Measurements from ENCODE around the gene RCVRN. TPM values are rescaled to one million over a fixed set of nuclear protein-coding genes. Genes with fewer than 3 reads are reported as not detected.

RCVRN gene
- total and polyA plus RNA-seq, 2 of the 13 experiments (the other 11 are each of a cell fraction or from before 2014, with no cell fraction given), result not detected

- TF ChIP-seq FOXM1 (CRISPR knock-in tag; IDR thresholded peaks at IDR 0.05), result no peak
- TF ChIP-seq ZNF770 (CRISPR knock-in tag; IDR thresholded peaks at IDR 0.05), result no peak
- no peak for TF ChIP-seq PRDM10 (CRISPR knock-in tag; IDR thresholded peaks at IDR 0.05; ENCODE audit: low read depth)
- no peak for TF ChIP-seq ZNF512B (CRISPR knock-in tag; IDR thresholded peaks at IDR 0.05; ENCODE audit: borderline replicate concordance)
- no peak for TF ChIP-seq PCBP2 (optimal IDR thresholded peaks at IDR 0.05; ENCODE audit: low read depth, low read length, poor library complexity, severe bottlenecking)
- TF ChIP-seq DNMT1 (CRISPR knock-in tag; IDR thresholded peaks at IDR 0.05), result no peak
Observed at GRCh38 chr17:9902120-9902519, 3.0 kb downstream of the RCVRN start (continued).

Data from HepG2 (cell line).